HCT116 (cell line): Measurements from ENCODE around the gene DNAJC16. TPM values are rescaled to one million over a fixed set of nuclear protein-coding genes. Genes with fewer than 3 reads are reported as not detected.

ENCODE experiments used
- ATAC-seq: fragments of 200-7000 bp; cut with Tn5 transposase; 2 replicates; pipeline ENCODE4 v1.9.1; 2020; ENCODE audit warnings: mild to moderate bottlenecking, moderate library complexity
- BruUV-seq: library from RNA; stranded (reverse); fragments of 400-500 nt; replicated peaks from 2 replicates; lab custom pipeline; 2021; lab: Mats Ljungman, UMichigan
- CTCF ChIA-PET: fragments of 300-600 bp; sonication (Branson Sonifier 250); formaldehyde crosslinking; loops from one replicate; lab custom pipeline; 2021; ENCODE audit warnings: antibody characterized with exemption; lab: Charles Lee
- POLR2A ChIA-PET: fragments of 300-600, 350-600 bp; sonication (Branson Sonifier 250); formaldehyde crosslinking; loops from one replicate; lab custom pipeline; 2021; ENCODE audit warnings: antibody characterized with exemption; lab: Charles Lee
- RAD21 ChIA-PET, 2 experiments: fragments of 300-600 bp; sonication (Branson Sonifier 250); formaldehyde crosslinking; loops; one replicate each; lab custom pipeline; 2023; ENCODE audit warnings: low total read pairs in 2 of 2; ENCODE audit not compliant: uncharacterized antibody in 2 of 2, unreplicated experiment in 2 of 2, low non-redundant PET in 1 of 2; lab: Charles Lee
- DNase-seq: peaks from one replicate; pipeline ENCODE4 v3.0.0-alpha.2; 2010; ENCODE audit warnings: low read depth, low spot score
- H2AFZ ChIP-seq: fragments of 200-600 bp; shearing (Covaris generic), sonication (generic); 2 replicates; pipeline ENCODE4 v1.6.1; 2017; ENCODE audit warnings: low read depth, mixed run types, mixed read lengths, antibody characterized with exemption, low read length; ENCODE audit not compliant: poor library complexity, severe bottlenecking
- H3K27ac ChIP-seq: 2 replicates; pipeline ENCODE4 v1.5.1; 2012; ENCODE audit warnings: low read depth, low read length
- H3K27me3 ChIP-seq: fragments of 200-600 bp; sonication (generic); 2 replicates; pipeline ENCODE4 v1.6.1; 2016; ENCODE audit warnings: mixed run types, low read length, mixed read lengths; ENCODE audit not compliant: insufficient read depth
- H3K36me3 ChIP-seq, 2 experiments: fragments of 200-500 bp in 1 of 2; fragments of 200-600 bp in 1 of 2; sonication (Bioruptor generic) in 1 of 2; sonication (generic) in 1 of 2; 2 replicates each; pipeline versions ENCODE4 v1.5.1 to v1.6.1; 2014 to 2016; ENCODE audit warnings: low read length in 2 of 2, inconsistent platforms in 1 of 2, mixed read lengths in 1 of 2, mixed run types in 1 of 2; ENCODE audit not compliant: insufficient read depth in 2 of 2, control insufficient read depth in 1 of 2
- H3K4me1 ChIP-seq, 2 experiments: fragments of 200-600 bp in 1 of 2; sonication (generic) in 1 of 2; 2 replicates each; pipeline versions ENCODE4 v1.5.1 to v1.6.1; 2012 to 2017; ENCODE audit warnings: low read length in 2 of 2, inconsistent platforms in 1 of 2, mild to moderate bottlenecking in 1 of 2, mixed read lengths in 1 of 2, mixed run types in 1 of 2, moderate library complexity in 1 of 2; ENCODE audit not compliant: insufficient read depth in 2 of 2, control insufficient read depth in 1 of 2
- H3K4me2 ChIP-seq: fragments of 200-600 bp; sonication (generic); 2 replicates; pipeline ENCODE4 v1.6.1; 2017; ENCODE audit warnings: mixed run types, low read length, mixed read lengths
- H3K4me3 ChIP-seq, 2 experiments: fragments of 200-600 bp in 1 of 2; sonication (generic) in 1 of 2; replicated peaks in 1 of 2; 2 replicates each; pipeline ENCODE4 v1.5.1; 2011 to 2016; ENCODE audit warnings: low read length in 2 of 2, control low read depth in 1 of 2, low read depth in 1 of 2, mild to moderate bottlenecking in 1 of 2, mixed read lengths in 1 of 2, mixed run types in 1 of 2
- H3K79me2 ChIP-seq: fragments of 200-600 bp; sonication (generic); 2 replicates; pipeline ENCODE4 v1.6.1; 2017; ENCODE audit warnings: mild to moderate bottlenecking, mixed run types, low read length, moderate library complexity, mixed read lengths; ENCODE audit not compliant: insufficient read depth
- H3K9ac ChIP-seq: fragments of 200-600 bp; sonication (generic); 2 replicates; pipeline ENCODE4 v1.6.1; 2016; ENCODE audit warnings: low read length, mixed read lengths
- H3K9me2 ChIP-seq: fragments of 200-600 bp; sonication (generic), shearing (Covaris generic); 2 replicates; pipeline ENCODE4 v1.6.1; 2017; ENCODE audit warnings: mixed run types, mild to moderate bottlenecking, moderate library complexity; ENCODE audit not compliant: insufficient read depth
- H3K9me3 ChIP-seq, 2 experiments: fragments of 200-500 bp in 1 of 2; fragments of 200-600 bp in 1 of 2; sonication (Bioruptor generic) in 1 of 2; sonication (generic) in 1 of 2; 2 replicates each; pipeline ENCODE4 v1.6.1; 2014 to 2017; ENCODE audit warnings: low read length in 2 of 2, mixed read lengths in 2 of 2, inconsistent platforms in 1 of 2, low read depth in 1 of 2, mild to moderate bottlenecking in 1 of 2, mixed run types in 1 of 2, moderate library complexity in 1 of 2; ENCODE audit not compliant: control insufficient read depth in 1 of 2, insufficient read depth in 1 of 2
- H4K20me1 ChIP-seq: fragments of 200-600 bp; sonication (generic), shearing (Covaris generic); 2 replicates; pipeline ENCODE4 v1.6.1; 2017; ENCODE audit warnings: mixed run types, mild to moderate bottlenecking, moderate library complexity; ENCODE audit not compliant: insufficient read depth
- CEBPB ChIP-seq: IDR thresholded peaks from 2 replicates; pipeline ENCODE4 v1.6.1; 2012; ENCODE audit warnings: low read depth
- CTCF ChIP-seq, 3 experiments: fragments of 200-600 bp in 1 of 3; sonication (generic) in 1 of 3; IDR thresholded peaks in 2 of 3; conservative IDR thresholded peaks in 1 of 3; 2 replicates each; pipeline ENCODE4 v1.5.1; 2012 to 2017; ENCODE audit warnings: low read depth in 2 of 3, low read length in 2 of 3, antibody characterized with exemption in 1 of 3, borderline replicate concordance in 1 of 3, control low read depth in 1 of 3, mild to moderate bottlenecking in 1 of 3, mixed read lengths in 1 of 3, mixed run types in 1 of 3, moderate library complexity in 1 of 3; ENCODE audit not compliant: insufficient read depth in 1 of 3
- ELF1 ChIP-seq: IDR thresholded peaks from 2 replicates; pipeline ENCODE4 v1.6.1; 2012; ENCODE audit warnings: low read depth, borderline replicate concordance
- EZH2phosphoT487 ChIP-seq: fragments of 200-600 bp; IDR thresholded peaks from 2 replicates; pipeline ENCODE4 v1.6.1; 2018; ENCODE audit warnings: antibody characterized with exemption, borderline replicate concordance
- FOSL1 ChIP-seq: IDR thresholded peaks from 2 replicates; pipeline ENCODE4 v1.6.1; 2012; ENCODE audit warnings: low read depth
- RAD21 ChIP-seq: IDR thresholded peaks from 2 replicates; pipeline ENCODE4 v1.6.1; 2012; ENCODE audit warnings: low read depth, mild to moderate bottlenecking
- REST ChIP-seq: IDR thresholded peaks from 2 replicates; pipeline ENCODE4 v1.6.1; 2012; ENCODE audit warnings: low read depth
- SIN3A ChIP-seq: IDR thresholded peaks from 2 replicates; pipeline ENCODE4 v1.6.1; 2012; ENCODE audit warnings: low read depth
- ZFX ChIP-seq: fragments of 450-650 bp; IDR thresholded peaks from 2 replicates; pipeline ENCODE4 v1.6.1; 2017
- intact Hi-C: fragments of 100-400 bp; cut with micrococcal nuclease; formaldehyde crosslinking; loops from 2 replicates; pipeline ENCODE4 v1.10.0; 2022
- total RNA-seq: library from RNA; stranded (reverse); gene quantifications from one replicate; pipeline ENCODE4 v1.2.1, GENCODE V29; 2021; ENCODE audit not compliant: unreplicated experiment
- TF ChIP-seq, protein P1 (sequence below): IDR thresholded peaks from 2 replicates; pipeline ENCODE4 v1.6.1; 2012

Gene DNAJC16
- total RNA-seq, 1 experiment from 2014 or later, result 20.6 TPM

DNA sequence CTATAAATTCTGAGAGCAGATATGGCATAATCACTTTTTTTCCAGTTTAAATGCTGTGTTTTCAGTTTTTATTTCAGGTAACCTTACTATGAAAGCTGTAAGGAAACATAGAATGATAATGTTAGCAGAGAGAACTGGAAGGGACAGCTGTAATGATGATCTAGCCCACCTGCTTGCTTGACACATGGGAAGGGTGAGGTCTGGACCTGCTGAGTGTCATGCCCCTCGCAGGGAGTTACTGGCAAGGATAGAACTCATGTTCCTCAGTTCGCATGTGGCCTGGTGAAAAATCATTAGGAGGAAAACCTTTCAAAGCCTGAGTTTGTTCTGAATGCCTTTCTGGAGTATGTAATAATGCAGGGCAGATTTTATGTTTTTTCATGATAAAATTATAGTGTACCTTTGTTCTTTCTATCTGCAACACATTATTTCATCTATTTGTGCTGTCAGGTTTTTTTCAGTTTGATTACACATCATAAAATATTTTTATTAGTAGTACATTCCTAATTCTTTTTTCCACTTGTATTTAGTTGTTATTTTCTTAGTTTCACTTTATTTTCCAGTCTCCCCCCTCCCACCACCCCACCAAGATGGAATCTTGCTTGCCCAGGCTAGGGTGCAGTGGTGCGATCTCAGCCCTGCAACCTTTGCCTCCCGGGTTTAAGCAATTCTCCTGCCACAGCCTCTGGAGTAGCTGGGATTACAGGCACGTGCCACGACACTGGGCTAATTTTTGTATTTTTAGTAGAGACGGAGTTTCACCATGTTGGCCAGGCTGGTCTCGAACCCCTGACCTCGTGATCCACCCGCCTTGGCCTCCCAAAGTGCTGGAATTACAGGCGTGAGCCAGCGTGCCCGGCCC, 98.6 kb downstream of the DNAJC16 start:
- Histone ChIP-seq H3K9me2 (no peaks in the 10 kb centered on the region), H3K4me2 (no peak overlapping the region), H3K79me2 (peaks cover 92% of the 10 kb centered on the region), H3K9ac (no peak overlapping the region), H3K9me3 (no peaks in the 10 kb centered on the region), H3K4me1 (peaks cover 0 to 6% of the 10 kb centered on the region in 2 experiments; a peak in 2 of 4 replicates), H3K4me3 (no peak overlapping the region), H3K27ac (no peak overlapping the region), H3K36me3 (peaks cover 12 to 25% of the 10 kb centered on the region in 2 experiments; a peak in 3 of 4 replicates), H3K27me3 (no peaks in the 10 kb centered on the region), H4K20me1 (peaks cover 4% of the 10 kb centered on the region; the same call in 1 of the 2 replicates), H2AFZ (no peak overlapping the region)
- intact Hi-C loops, result no loop called here
- TF ChIP-seq RAD21, result no peak
- no peak for TF ChIP-seq ELF1
- no peak for TF ChIP-seq EZH2phosphoT487
- no peak for TF ChIP-seq ZFX
- TF ChIP-seq, protein P1, sequence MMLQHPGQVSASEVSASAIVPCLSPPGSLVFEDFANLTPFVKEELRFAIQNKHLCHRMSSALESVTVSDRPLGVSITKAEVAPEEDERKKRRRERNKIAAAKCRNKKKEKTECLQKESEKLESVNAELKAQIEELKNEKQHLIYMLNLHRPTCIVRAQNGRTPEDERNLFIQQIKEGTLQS, result no peak
- TF ChIP-seq CTCF (IDR thresholded peaks at IDR 0.05 in 2 of 3, conservative IDR thresholded peaks at IDR 0.05 in 1 of 3; ENCODE audit: borderline replicate concordance in 1 of 3, insufficient read depth in 1 of 3, low read depth in 2 of 3, low read length in 2 of 3), result no peak
- no peak for TF ChIP-seq CEBPB
- TF ChIP-seq FOSL1, result no peak
- TF ChIP-seq REST, result no peak
- TF ChIP-seq SIN3A, result no peak
- ChIA-PET POLR2A (no interaction called here), RAD21 (no interaction called here), CTCF (no interaction called here)
- DNase-seq (no peak), ATAC-seq (no peak)
- BruUV-seq, result no TSS peak

Other genes with a start within 250 kb of the DNAJC16 start
- gene EFHD2, start 117.0 kb upstream of the DNAJC16 start, total RNA-seq, result 69.7 TPM
- 3.2 TPM for gene CTRC, start 88.4 kb upstream of the DNAJC16 start, total RNA-seq
- gene CELA2A, start 70.1 kb upstream of the DNAJC16 start, total RNA-seq, result 1.6 TPM
- not detected for gene CELA2B, start 50.7 kb upstream of the DNAJC16 start, total RNA-seq
- gene CASP9, start 2.6 kb upstream of the DNAJC16 start, total RNA-seq, result 10.6 TPM
- gene AGMAT, start 58.2 kb downstream of the DNAJC16 start, total RNA-seq, result not detected
- 26.3 TPM for gene DDI2, start 90.6 kb downstream of the DNAJC16 start, total RNA-seq
- 38.5 TPM for gene PLEKHM2, start 157.5 kb downstream of the DNAJC16 start, total RNA-seq
- 0.59 TPM for gene SLC25A34, start 209.4 kb downstream of the DNAJC16 start, total RNA-seq
- not detected for gene TMEM82, start 215.7 kb downstream of the DNAJC16 start, total RNA-seq
- gene FBLIM1, start 231.9 kb downstream of the DNAJC16 start, total RNA-seq, result 6.0 TPM